GDM1 (cell line): Measurements from ENCODE around the gene C1orf116.

Experiments used
- DNase-seq: peaks from one replicate; lab custom pipeline; 2025; lab: John Stamatoyannopoulos, UW

Gene C1orf116

DNA sequence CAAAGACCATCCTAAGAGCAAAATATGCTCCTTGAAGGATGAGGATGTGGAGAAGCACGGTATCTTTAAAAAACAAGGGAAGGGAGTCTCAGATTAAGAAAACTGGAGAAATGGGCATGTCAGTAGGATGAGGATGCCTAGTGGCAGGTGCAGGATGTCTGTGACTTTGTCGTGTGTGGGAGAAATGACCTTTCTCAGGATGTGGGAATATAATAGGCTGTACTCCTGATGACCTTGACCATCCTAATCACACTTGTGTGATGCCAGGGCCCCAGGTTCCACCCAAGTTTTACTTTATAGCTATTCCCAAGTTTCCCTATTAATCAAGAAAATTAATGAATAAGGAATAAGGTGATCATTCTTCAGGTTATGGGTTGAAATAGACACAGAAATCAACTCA, 12.9 kb downstream of the C1orf116 start:
- DNase-seq = no peak

DNA sequence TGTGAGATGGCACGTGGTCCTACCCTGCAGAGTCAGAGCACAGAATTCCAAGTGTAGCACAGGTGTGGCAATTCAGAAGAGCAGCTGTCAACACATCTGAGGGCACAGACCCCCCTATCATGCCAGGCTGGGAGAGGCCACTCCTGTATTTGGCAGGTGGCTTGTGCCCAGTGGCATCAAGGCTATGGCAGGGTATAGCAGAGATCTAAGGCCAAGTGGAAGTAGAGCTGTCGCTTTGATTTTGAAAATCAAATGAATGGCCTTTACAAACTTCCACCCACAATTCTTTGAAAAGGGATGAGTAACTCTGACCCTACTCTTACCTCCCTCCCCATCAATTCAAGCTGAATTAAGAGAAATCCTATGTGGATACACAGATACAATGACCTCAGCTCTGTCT, 13.4 kb downstream of the C1orf116 start:
- no peak for DNase-seq

DNA sequence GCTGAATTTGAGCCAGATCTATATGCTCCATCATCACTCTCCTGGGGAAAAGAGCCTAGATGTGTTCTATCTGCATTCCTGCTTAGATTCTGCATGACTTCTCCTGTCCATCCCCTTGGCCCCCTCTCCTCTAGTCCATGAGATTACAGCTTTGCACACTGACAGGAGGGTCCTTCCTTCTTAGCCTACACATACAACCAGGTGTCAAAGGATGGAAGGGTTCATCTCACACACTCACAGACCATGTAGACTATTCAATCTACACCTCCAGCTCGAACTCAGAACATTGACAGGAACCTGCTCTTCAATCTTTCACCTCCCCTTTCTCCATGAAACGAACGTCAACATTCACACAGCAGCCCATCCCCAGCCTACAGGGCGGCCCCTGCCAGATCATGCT, 13.8 kb downstream of the C1orf116 start:
- DNase-seq = no peak

DNA sequence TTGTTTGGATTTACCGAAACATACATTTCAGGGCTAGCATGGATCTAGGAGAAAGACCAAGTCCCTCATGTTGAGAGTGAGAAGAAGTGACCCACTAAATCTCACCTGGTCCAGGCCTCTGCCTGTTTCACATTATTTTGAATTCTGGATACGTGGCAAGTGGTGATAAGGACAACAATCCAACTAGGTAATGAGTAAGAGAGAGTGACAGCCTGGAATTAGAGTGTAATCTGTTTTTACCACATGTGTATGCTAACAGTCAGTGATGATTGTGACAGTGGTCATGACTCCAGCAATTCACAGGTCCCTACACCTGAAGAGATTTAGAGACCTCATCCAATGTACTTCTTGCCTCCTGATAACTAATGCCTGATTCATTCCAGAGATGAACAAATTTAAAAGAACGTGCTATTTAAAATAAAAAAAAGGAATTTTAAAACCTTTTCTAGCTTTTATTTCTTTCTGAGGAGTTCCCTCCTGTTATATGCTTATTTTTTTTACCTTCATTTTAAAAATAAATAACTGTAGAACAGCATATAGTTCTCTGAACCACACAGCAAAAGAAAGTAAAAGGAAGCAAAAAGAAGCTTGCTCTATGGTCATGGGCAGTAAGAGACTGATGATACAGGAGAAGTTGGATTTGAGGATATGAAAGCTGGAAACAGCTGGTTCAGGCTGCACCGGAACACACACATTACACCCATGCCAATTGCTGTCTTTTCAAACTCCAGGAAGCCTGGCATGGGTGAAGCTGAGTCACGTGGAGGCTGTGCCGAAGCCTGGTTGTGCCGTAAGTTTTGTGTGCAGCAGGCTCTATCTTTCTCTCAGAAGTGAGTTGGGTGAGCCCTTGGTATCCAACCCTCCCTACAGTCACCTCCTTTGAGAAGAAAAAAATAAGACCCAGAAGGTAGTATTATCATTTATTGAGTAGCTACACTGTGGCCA, 14.7 kb downstream of the C1orf116 start:
- no peak for DNase-seq

DNA sequence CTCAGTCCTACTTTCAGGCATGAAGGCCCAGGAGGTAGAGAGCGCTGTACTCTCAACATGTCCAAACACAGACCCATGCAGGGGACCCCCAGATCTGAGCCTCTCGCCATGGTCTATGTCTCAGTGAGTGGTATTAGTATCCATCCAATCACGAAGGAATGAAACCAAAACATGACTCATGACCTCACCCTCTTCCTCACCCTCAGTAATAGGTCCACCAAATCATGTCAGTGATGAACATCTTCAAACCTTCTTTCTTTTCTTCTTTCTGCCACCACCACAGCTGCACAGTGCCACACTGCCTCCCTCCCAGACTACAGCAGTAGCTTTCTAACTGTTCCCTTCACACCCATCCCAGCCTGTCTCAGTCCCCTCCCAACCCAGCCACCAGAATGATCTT, 16.8 kb downstream of the C1orf116 start:
- DNase-seq = no peak

DNA sequence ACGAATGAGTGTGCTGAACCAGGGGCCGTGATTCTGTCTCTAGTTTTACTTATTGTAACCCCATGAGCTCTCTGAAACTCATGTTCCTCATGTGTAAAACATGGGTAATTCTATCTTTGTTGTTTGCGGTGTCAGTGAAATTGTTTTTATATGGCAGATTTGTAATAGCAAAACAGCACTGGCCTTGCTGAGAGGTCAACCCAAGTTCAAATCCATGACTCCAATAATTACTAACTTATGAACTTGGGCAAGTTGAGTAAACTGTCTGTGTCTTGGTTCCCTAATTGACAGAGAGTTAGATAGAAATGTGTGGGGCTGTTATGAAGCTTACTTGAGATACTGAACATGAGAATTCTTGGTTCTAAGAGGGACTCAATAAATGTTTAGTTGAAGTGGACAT, 17.8 kb downstream of the C1orf116 start:
- DNase-seq = no peak

DNA sequence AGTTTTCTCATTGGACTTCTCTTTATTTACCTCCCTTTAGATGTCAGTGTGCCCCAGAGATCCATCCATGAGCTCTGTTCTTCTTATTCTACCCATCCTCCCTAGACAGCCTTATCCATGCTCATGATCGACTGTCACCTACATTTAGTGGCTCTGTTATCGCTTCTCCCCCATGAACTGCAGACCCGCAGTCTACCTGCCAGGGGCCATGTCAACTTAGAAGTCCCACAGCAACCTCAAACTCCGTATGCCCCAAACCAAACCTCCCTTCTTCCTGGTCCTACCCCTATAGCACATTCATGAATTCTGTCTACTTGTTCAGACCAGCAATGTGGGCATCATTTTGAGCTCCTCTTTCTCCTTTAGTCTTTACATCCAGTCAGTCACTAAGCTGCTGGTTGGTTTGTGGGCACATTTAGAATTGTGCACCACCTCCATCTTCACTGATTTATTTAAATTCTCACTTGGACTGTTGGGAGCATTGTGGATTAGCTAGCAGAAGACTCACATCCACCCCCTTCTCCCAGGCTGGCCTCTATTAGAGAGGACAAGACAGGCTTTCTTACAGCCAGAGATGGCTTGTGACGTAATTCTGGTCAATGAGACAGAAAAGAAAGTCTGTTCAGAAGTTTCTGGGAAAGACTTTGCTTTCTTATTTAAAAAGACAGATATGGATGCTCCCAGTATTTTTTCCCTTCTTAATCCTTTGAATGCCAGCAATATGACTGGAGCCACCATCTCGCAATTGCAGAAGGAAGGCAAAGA, 19.1 kb downstream of the C1orf116 start:
- no peak for DNase-seq

DNA sequence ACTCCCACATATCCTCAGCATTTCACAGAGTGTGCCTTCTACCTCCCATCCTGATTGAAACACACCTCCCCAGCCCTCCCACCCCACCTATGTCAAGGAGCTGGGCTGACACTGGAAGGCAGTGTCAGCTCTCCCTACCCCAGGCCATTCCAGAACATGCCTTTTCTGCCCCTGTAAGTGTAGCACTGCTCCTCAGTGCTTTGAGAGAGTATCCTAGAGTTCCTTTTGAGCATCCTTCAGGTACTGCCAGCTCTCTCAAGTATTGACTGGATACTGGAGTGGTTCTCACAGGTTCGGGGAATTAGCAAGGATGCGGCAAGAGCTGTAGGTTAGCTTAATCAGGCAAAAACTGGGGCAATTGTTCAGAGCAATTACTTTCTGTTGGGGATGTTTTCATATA, 21.8 kb downstream of the C1orf116 start:
- no peak for DNase-seq

DNA sequence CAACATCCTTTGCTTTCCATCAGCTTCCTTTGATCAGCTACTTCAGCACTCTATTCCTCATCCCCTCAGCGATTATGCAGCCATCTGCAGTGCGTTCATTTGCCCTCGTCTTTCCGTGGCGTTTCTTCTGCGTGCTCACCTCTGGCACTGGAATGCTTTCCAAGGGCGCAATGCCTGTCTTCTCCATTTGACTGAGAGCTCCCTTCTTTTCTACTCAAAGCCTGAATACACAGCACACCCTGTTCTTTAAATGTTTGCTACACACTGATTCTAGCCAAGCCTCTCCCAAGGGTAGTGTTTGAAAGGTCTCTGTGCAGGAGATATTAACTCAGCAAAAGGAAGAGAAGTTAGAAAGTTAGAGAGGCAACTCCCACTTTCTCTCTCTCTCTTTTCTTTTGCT, 22.6 kb downstream of the C1orf116 start:
- no peak for DNase-seq

DNA sequence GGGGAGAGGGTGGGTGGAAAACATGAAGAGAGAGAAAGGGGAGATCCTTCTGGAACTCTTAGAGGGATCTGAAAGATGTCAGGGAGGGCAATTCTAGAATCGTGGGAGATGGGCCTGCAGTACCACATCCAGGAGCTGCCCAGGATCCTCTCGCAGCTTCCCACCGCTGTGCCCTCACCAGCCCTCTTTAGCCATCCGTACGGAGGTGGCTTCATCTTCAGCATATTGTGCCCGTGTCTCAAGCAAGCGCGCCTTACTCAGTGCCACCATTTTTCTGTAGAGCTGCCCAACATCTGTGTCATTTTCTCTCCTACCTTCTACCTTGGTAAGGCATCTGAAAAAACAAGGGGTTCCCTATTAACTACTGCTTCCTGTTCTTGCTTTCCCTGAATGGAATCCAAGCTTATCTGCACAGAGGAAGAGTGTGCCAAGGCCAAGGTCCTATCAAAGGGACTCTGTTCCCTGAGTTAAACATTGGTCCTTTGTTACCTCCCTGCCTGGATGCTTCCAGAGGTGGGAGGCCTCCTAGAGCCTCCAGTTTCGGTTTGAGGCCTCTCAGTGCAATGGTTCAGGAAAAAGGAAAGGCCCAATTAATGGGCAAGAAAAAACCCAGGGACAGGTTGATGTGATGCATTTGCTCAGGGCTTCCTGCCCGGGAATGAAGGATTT, 23.2 kb downstream of the C1orf116 start:
- no peak for DNase-seq

DNA sequence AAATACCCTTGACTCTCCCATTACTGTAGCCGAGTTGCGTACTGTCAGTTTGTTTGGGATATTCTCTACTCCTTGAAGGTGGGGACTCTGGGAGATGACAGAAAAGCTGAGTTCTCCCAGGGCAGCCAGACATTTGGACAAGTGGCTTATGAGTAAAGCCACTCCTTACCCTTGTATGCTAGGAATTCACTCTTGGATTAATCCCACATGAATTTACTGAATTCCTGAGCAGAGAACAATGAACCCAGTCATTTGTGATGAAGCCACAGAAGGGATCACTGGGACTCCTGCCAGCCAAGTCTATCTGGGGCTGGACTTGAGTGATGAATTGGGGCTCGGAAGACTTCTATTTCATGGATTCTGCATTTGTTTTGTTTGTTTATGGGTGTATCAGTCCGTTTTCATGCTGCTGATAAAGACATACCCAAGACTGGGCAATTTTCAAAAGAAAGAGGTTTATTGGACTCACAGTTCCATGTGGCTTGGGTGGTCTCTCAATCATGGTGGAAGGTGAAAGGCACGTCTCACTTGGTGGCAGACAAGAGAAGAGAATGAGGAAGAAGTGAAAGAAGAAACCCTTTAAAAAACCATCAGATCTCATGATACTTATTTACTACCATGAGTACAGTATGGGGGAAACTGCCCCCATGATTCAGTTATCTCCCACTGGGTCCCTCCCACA, 25.1 kb downstream of the C1orf116 start:
- no peak for DNase-seq

DNA sequence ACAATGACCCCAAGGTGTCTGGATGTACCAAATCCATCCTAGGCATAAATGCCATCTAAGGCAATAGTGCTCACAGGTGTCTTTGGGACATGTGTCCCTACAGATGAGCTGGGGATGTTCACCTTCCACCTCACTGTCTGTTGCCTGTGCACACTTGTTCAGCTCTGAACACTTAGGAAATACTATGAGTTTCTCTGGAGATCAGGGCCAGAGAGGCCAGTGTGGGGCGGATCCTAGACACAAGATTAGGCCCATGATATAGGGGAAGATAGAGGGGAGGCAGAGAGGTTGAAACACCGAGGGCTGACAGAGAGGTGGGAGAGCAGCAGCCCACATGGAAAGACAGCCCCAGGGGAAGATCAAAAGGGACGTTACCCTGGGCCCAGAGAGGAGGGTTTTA, 25.6 kb downstream of the C1orf116 start:
- DNase-seq = no peak

DNA sequence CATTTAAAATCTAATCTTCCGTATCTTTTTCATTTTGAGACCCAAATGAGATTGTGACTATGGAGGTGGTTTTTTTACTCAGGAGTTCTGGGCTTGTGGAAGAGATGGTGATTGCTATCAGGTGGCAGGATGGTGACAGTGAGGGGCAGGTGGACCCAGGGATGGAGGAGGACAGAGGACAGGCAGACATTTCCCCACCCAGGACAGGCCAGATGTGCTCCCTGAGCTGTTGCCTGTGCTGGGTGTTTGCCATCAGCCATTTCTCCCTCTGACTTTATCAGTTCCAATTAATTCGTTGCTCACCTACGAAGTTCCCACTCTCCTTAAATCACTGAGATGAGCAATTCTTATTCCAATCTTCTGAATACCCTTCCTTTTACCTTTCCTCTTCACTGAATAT, 26.5 kb downstream of the C1orf116 start:
- DNase-seq = no peak

DNA sequence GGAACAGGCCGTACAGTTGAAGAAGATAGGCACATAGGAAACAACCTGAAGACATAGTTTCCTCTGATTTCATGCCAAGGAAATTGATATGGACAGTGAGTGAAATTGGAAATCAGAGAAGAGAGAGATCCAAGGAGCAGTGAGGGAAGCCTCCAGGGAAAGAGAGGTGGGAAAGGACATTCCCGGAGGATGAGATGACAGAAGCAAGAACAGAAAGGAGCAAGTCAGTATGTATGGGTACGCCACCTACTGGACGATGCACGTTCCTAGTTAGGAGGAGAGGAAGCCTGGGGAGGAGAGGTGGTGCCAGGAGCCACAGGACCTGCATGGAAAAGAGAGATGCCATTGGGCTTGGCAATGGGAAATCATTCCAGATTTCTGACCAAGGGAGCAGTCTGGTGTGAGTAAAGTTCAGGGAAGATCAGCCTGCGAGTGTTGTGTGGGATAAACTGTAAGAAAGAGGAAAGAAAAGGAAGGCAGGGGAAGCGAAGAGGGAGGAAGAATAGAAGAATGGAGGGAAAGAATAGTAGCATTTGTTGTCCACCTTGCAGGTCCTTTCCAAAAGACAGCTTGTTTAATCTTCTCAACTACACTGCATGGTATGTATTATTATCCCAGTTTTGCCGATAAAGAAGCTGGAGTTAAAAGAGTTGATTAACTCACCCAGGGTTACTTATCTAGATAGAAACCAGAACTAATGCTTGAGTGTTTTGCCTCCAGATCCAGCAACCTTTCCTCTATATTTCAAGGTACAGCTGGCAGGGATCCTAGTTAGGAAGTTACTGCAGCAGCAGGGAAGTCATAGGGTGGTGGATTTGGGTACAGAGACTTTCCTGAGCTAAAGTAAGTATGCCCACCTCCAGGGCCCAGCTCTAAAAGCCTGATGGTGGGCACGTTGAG, 27.4 kb downstream of the C1orf116 start:
- DNase-seq = no peak

DNA sequence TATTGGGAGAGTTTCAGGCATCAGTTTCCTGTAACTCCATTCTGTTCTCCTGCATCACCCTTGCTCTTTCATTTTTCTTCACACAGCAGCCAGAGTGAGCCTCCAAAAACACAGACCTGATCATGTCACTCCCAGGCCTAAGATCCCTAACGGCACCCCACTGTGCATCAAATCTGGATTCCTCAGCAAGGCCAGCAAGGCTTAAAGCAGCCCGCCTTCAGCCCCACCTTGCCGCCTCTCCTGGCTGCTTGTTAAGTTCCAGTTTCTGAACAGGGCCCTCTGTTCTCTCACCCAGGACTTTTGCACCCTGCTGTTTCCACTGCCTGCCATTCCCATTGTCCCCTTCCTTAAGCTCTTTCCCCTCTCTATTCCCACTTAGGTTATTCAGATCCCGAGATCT, 29.3 kb downstream of the C1orf116 start:
- no peak for DNase-seq

DNA sequence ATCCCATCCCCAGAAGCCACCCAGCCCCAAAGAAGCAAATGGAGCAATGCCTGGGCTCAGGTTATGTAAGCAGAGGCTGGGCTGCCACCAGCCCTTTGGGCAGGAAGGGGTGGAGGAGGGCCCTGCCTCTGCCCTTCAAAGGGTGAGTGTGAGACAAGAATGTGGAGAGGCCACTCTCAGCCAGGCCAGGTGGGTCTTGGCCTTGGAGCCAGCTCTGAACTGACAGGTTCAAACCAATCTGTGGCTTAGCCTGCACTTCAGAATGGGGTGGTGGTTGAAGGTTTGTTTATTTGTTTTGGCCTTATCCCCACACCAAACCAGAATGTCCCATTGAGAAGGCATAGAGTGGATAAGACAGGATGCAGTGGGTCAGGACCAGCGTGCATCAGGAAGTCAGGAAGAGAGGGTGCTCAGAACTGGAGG, 29.8 kb downstream of the C1orf116 start:
- no peak for DNase-seq

DNA sequence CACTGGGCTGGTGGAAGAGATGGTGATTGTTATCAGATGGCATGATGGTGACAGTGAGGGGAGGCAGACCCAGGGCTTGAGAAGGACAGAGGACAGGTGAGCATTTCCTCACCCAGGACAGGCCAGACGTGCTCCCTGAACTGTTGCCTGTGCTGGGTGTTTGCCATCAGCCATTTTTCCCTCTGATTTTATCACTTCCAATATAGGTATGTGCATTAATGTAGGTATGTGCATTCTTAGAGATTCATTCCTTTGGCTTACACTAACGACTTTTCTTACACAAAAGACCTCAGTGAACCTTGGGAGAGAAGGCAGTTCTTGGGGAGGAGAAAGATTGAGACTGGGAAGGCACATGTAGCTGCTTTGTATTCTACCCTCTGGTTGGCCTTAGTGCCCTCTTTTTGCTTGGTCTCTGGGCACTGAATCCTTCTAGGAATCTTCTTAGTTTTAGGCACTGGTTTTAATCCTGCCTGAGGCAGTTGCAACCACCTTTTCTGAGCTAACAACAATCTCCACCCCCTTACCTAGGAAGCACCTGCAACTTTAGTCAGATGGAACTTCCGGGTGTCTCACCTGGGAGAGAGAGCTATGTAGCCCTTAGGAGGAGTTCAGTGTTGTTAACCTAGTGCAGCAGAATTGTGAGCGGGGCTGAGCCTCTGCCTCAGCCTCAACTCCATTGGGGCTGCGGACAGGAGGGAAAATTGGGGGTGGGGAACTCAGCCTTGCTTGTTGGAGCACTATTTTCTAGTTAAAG, 30.9 kb downstream of the C1orf116 start:
- no peak for DNase-seq

DNA sequence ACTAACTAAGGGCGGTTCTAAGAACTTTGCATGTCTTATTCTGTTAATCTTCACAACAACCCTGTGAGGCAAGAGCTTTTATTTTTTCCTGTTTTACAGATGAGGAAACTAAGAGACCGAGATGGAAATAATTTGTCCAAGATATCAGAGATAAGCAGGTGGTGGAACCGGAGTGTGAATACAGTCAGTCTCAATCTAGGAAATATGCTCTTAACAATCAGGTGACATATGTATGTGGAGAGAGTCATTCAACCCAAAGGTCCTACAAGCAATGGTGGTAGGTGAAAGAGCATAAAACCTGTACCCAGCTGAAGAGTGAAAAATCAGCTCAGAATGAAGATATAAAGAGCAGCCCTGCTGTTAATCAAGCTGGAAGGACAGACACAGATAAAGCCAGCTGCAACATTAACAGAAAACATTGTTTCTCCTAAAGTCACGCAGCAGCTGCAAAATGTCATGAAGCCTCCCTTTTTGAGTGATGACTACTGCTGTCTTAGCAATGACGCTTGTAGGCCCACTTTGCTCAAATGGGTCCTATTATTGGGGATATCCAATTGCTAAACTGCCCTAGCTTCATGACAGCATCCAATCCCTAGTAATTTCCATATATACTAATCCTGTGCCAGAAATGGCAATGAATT, 31.8 kb downstream of the C1orf116 start:
- DNase-seq = no peak

DNA sequence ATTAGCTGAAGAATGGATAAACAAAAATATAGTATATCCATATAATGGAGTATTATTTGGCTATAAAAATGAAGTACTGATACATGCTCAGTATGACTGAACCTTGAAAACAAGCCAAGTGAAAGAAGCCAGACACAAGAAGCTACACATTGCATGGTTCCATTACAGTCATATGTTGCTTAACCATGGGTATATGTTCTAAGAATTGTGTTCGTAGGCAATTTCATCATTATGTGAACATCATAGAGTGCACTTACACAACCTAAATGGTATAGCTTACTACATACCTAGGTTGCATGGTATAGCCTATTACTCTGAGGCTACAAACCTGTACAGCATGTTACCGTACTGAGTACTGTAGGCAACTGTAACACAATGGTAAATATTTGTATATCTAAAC, 33.7 kb downstream of the C1orf116 start:
- no peak for DNase-seq

DNA sequence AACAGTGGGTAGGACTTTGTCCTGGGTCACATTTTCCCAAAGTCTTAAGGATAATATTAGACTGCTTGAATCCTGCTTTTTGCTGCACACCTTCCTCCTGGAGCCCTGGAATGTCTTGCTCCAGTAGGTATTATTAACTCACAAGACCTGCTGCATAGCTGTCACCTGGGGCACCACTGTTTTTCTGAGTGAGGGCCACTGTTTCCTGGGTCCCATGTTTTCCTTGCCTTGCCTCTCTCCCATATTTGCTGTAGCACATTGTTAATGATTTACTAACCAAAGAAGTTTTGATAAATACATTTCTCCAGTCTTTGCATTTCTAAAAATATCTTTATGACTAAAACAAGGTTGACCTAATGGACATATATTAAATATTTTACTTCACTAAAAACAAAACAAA, 39.8 kb downstream of the C1orf116 start:
- no peak for DNase-seq
